Measurements from ENCODE around the gene TMEM18. TPM values are rescaled to one million over a fixed set of nuclear protein-coding genes. Genes with fewer than 3 reads are reported as not detected.
A peak's percentile ranks its signal among the peaks of the same experiment; 100 is the strongest.
"Not testable (repeated sequence)": the region's sequence is repeated elsewhere in the genome, so short reads cannot be mapped to it uniquely, and the experiment has no call there.

Gene TMEM18
- total and polyA plus RNA-seq, 4 donors, result 19.5 to 36.0 (median 21.4) TPM

- Histone ChIP-seq H3K9me3 (ENCODE audit: control insufficient read depth in 4 of 4, insufficient read depth in 3 of 4, low read length in 3 of 4) (peaks cover 0 to 11% (median 4%) of the 10 kb centered on the region in 4 donors), H3K27ac (ENCODE audit: low read depth in 1 of 2, low read length in 1 of 2) (no peak overlapping the region), H3K27me3 (ENCODE audit: control insufficient read depth in 3 of 3, insufficient read depth in 3 of 3, low read length in 2 of 3) (no peaks in the 10 kb centered on the region), H3K4me1 (ENCODE audit: control insufficient read depth in 5 of 5, insufficient read depth in 5 of 5, low read length in 5 of 5) (peaks cover 0 to under 1% (median 0%) of the 10 kb centered on the region in 5 donors), H3K9ac (ENCODE audit: insufficient read depth in 1 of 2, low read length in 2 of 2) (no peak overlapping the region), H3K4me3 (no peak overlapping the region), H3K36me3 (ENCODE audit: control insufficient read depth in 4 of 4, insufficient read depth in 4 of 4, low read length in 4 of 4) (no peaks in the 10 kb centered on the region)
- DNase-seq (no peak), ATAC-seq (ENCODE audit: insufficient read depth, low FRiP score) (no peak)
- 60 to 67% methylated on average over 1 of the region's 1 CpG for whole genome bisulfite sequencing, 2 donors
- no peak for TF ChIP-seq CTCF (IDR thresholded peaks at IDR 0.05; ENCODE audit: control extremely low read depth, extremely low read depth)
Observed at GRCh38 chr2:685421-685820, 8.2 kb upstream of the TMEM18 start.

GRCh38 chr2:684913-685312, 7.7 kb upstream of the TMEM18 start:
- not testable (repeated sequence) for H3K36me3 ChIP-seq (ENCODE audit: control insufficient read depth in 4 of 4, insufficient read depth in 4 of 4, low read length in 4 of 4); H3K27ac ChIP-seq (ENCODE audit: low read depth in 1 of 2, low read length in 1 of 2); ATAC-seq (ENCODE audit: insufficient read depth, low FRiP score); H3K4me3 ChIP-seq; H3K9ac ChIP-seq (ENCODE audit: insufficient read depth in 1 of 2, low read length in 2 of 2); H3K27me3 ChIP-seq (ENCODE audit: control insufficient read depth in 3 of 3, insufficient read depth in 3 of 3, low read length in 2 of 3); DNase-seq; H3K4me1 ChIP-seq (ENCODE audit: control insufficient read depth in 5 of 5, insufficient read depth in 5 of 5, low read length in 5 of 5)
- peaks cover 0 to 11% (median 4%) of the 10 kb centered on the region in 4 donors for H3K9me3 ChIP-seq (ENCODE audit: control insufficient read depth in 4 of 4, insufficient read depth in 3 of 4, low read length in 3 of 4)
- WGBS, 2 donors, result 86 to 92% methylated on average over 2 of the region's 2 CpGs

- no peak for DNase-seq
- Histone ChIP-seq H3K36me3 (ENCODE audit: control insufficient read depth in 4 of 4, insufficient read depth in 4 of 4, low read length in 4 of 4) (no peaks in the 10 kb centered on the region), H3K9ac (ENCODE audit: insufficient read depth in 1 of 2, low read length in 2 of 2) (no peak overlapping the region), H3K4me3 (no peak overlapping the region), H3K27me3 (ENCODE audit: control insufficient read depth in 3 of 3, insufficient read depth in 3 of 3, low read length in 2 of 3) (no peaks in the 10 kb centered on the region), H3K9me3 (ENCODE audit: control insufficient read depth in 4 of 4, insufficient read depth in 3 of 4, low read length in 3 of 4) (peaks cover 0 to 9% (median 4%) of the 10 kb centered on the region in 4 donors), H3K27ac (ENCODE audit: low read depth in 1 of 2, low read length in 1 of 2) (no peak overlapping the region), H3K4me1 (ENCODE audit: control insufficient read depth in 5 of 5, insufficient read depth in 5 of 5, low read length in 5 of 5) (peaks cover 0 to 6% (median 0%) of the 10 kb centered on the region in 5 donors)
- ATAC-seq (ENCODE audit: insufficient read depth, low FRiP score), result no peak
- TF ChIP-seq CTCF (IDR thresholded peaks at IDR 0.05; ENCODE audit: control extremely low read depth, extremely low read depth), result no peak
Observed at GRCh38 chr2:682226-682625, 5.0 kb upstream of the TMEM18 start.

- peak in 2 of 3 donors; percentile 28 to 51 for DNase-seq
- Histone ChIP-seq H3K4me3 (no peak overlapping the region), H3K27ac (ENCODE audit: low read depth in 1 of 2, low read length in 1 of 2) (no peak overlapping the region), H3K9ac (ENCODE audit: insufficient read depth in 1 of 2, low read length in 2 of 2) (no peak overlapping the region), H3K36me3 (ENCODE audit: control insufficient read depth in 4 of 4, insufficient read depth in 4 of 4, low read length in 4 of 4) (no peaks in the 10 kb centered on the region), H3K27me3 (ENCODE audit: control insufficient read depth in 3 of 3, insufficient read depth in 3 of 3, low read length in 2 of 3) (no peaks in the 10 kb centered on the region), H3K4me1 (ENCODE audit: control insufficient read depth in 5 of 5, insufficient read depth in 5 of 5, low read length in 5 of 5) (peaks cover 0 to 6% (median 0%) of the 10 kb centered on the region in 5 donors), H3K9me3 (ENCODE audit: control insufficient read depth in 4 of 4, insufficient read depth in 3 of 4, low read length in 3 of 4) (peaks cover 0 to 9% (median 4%) of the 10 kb centered on the region in 4 donors)
- no peak for ATAC-seq (ENCODE audit: insufficient read depth, low FRiP score)
- TF ChIP-seq CTCF (IDR thresholded peaks at IDR 0.05; ENCODE audit: control extremely low read depth, extremely low read depth), result no peak
- WGBS, 2 donors, result 82 to 87% methylated on average over 11 of the region's 11 CpGs
Observed at GRCh38 chr2:681312-681711, 4.1 kb upstream of the TMEM18 start.

Data from lung (tissue), 12 donors.